ENCODE measurements around the gene DPH2. TPM values are rescaled to one million over a fixed set of nuclear protein-coding genes. Genes with fewer than 3 reads are reported as not detected.

DPH2 gene
- total RNA-seq, 4 donors from 2014 or later = 23.5 to 41.9 (median 32.5) TPM

GRCh38 chr1:43987159-43987902 lies 17.5 kb downstream of the DPH2 start:
- WGBS, 2 donors (ENCODE audit: low coverage in 1 of 2) = 69 to 71% methylated on average over 2 to 6 of the region's 6 CpGs
- TF ChIP-seq CTCF (IDR thresholded peaks at IDR 0.05) (no peak), POLR2A (IDR thresholded peaks at IDR 0.05) (no peak), EP300 (IDR thresholded peaks at IDR 0.05) (no peak), POLR2AphosphoS5 (IDR thresholded peaks at IDR 0.05) (no peak)
- ATAC-seq = no peak

GRCh38 chr1:43990271-43991199 lies 20.7 kb downstream of the DPH2 start:
- Histone ChIP-seq H3K4me3 (peak overlapping the region; percentile 52 to 74), H3K36me3 (peaks cover 0 to 10% of the 10 kb centered on the region in 2 donors), H3K27me3 (no peaks in the 10 kb centered on the region), H3K4me1 (peaks cover 0 to 22% (median 7%) of the 10 kb centered on the region in 3 donors), H3K27ac (peak overlapping the region; percentile 11 to 84 (median 80)), H3K9me3 (no peaks in the 10 kb centered on the region)
- 0 to 20% methylated on average over 1 of the region's 19 CpGs for WGBS, 2 donors (ENCODE audit: low coverage in 1 of 2)
- no peak for TF ChIP-seq POLR2AphosphoS5 (IDR thresholded peaks at IDR 0.05)
- no peak for TF ChIP-seq EP300 (IDR thresholded peaks at IDR 0.05)
- no peak for TF ChIP-seq CTCF (IDR thresholded peaks at IDR 0.05)
- ATAC-seq = no peak

More at GRCh38 chr1:43987159-43987902, 17.5 kb downstream of the DPH2 start:
- Histone ChIP-seq H3K36me3 (peaks cover 0 to 35% of the 10 kb centered on the region in 2 donors), H3K4me3 (no peak overlapping the region), H3K4me1 (peaks cover 0 to 17% (median 7%) of the 10 kb centered on the region in 3 donors), H3K27me3 (no peaks in the 10 kb centered on the region), H3K27ac (no peak overlapping the region), H3K9me3 (no peaks in the 10 kb centered on the region)

GRCh38 chr1:43991200-43991475 lies 21.3 kb downstream of the DPH2 start:
- no peaks in the 10 kb centered on the region for H3K9me3 ChIP-seq
- H3K27me3 ChIP-seq = no peaks in the 10 kb centered on the region
- H3K36me3 ChIP-seq = peaks cover 0 to 4% of the 10 kb centered on the region in 2 donors
- H3K4me1 ChIP-seq = peaks cover 0 to 24% (median 7%) of the 10 kb centered on the region in 3 donors
- H3K27ac ChIP-seq = peak overlapping the region; percentile 11 to 84 (median 80)
- TF ChIP-seq POLR2A (IDR thresholded peaks at IDR 0.05) = peak; percentile 9 to 19
- TF ChIP-seq CTCF (IDR thresholded peaks at IDR 0.05) = no peak
- H3K4me3 ChIP-seq = peak overlapping the region; percentile 52 to 74
- WGBS, 2 donors (ENCODE audit: low coverage in 1 of 2) = 0% methylated on average over 1 of the region's 10 CpGs; no CpG with 5 or more reads in 1 of the 2 donors
- no peak for ATAC-seq

- ATAC-seq = peak; percentile 91
- Histone ChIP-seq H3K36me3 (no peaks in the 10 kb centered on the region), H3K4me3 (peak within 1 kb of the TSS; percentile 52 to 74), H3K27ac (peak within 1 kb of the TSS; percentile 25 to 84 (median 80)), H3K9me3 (no peaks in the 10 kb centered on the region), H3K27me3 (no peaks in the 10 kb centered on the region), H3K4me1 (peaks cover 0 to 29% (median 7%) of the 10 kb centered on the region in 3 donors)
- peak; percentile 66 for TF ChIP-seq POLR2AphosphoS5 (IDR thresholded peaks at IDR 0.05)
- peak in 2 of 4 experiments; percentile 5 to 11 for TF ChIP-seq CTCF (IDR thresholded peaks at IDR 0.05)
- TF ChIP-seq EP300 (IDR thresholded peaks at IDR 0.05) = no peak
- peak in 1 of 2 donors; percentile 8 for TF ChIP-seq POLR2A (IDR thresholded peaks at IDR 0.05)
- WGBS, 2 donors (ENCODE audit: low coverage in 1 of 2) = 0 to 4% methylated on average over 8 to 9 of the region's 66 CpGs
Measured at GRCh38 chr1:43991476-43992231, 21.8 kb downstream of the DPH2 start, which contains the start of gene CCDC24. Gene CCDC24, plus strand, starts transcription at chr1:43991599. Its CDS starts 280 bp downstream, at chr1:43991879.

Data from gastroesophageal sphincter (tissue), 4 donors.